ENCODE data around the gene TMEM202. TPM values are rescaled to one million over a fixed set of nuclear protein-coding genes. Genes with fewer than 3 reads are reported as not detected.

TMEM202 gene
- total and polyA plus RNA-seq, 4 donors: not detected

DNA sequence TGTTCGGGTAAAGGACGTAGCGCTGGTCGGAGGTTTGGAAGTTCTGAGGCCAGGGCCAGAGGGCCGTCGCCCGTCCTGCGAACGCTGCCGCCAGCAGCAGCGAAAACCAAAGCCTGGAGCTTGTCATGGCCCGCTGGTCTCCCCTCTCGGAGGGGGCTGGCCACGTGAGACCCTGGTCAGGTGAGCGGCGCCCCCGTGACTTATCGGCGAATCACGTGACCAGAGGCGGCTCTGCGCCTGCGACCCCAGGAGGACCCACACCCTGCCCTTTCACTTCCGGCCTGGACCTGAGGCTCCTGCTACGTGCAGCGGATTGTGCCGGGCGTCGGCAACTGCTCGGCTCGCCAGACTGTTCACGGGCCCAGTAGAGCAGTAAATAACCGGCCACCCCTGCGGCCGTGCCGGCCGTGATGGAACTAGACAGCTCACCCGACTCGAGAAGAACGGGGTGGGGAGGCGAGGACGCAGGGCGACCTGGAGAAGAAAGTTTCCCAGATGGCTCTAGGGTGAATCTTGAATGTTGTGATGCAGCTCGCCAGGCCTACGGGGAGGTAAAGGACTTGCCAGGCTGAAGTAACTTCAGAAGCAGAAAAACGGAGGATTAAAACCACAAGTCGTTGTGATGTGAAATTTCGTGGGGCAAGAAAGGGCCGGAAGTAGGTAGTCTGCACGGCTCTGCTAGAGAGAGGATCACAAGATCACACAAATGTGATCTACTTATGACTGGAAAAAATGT is 22.1 kb upstream of the TMEM202 start, which contains the start of gene HEXA:
Gene HEXA, minus strand, starts transcription at position 169 of the 736 bp plus-strand sequence. Its CDS starts 42 bp downstream, at position 127.
- H3K27me3 ChIP-seq (ENCODE audit: control insufficient read depth in 4 of 4, insufficient read depth in 4 of 4, low read length in 3 of 4): no peaks in the 10 kb centered on the region
- H3K9me3 ChIP-seq (ENCODE audit: control insufficient read depth in 4 of 4, low read length in 3 of 4): no peaks in the 10 kb centered on the region
- peaks cover 3 to 33% (median 24%) of the 10 kb centered on the region in 4 donors for H3K4me1 ChIP-seq (ENCODE audit: control insufficient read depth in 4 of 4, insufficient read depth in 4 of 4, low read length in 3 of 4)
- peak within 1 kb of the TSS; percentile 69 to 93 for H3K9ac ChIP-seq (ENCODE audit: low read depth in 1 of 2, low read length in 2 of 2)
- DNase-seq (ENCODE audit: low spot score): peak; percentile 94
- TF ChIP-seq RXRA (IDR thresholded peaks at IDR 0.05): peak; percentile 53 to 60
- TF ChIP-seq HNF4G (IDR thresholded peaks at IDR 0.05): no peak
- TF ChIP-seq, protein P1, sequence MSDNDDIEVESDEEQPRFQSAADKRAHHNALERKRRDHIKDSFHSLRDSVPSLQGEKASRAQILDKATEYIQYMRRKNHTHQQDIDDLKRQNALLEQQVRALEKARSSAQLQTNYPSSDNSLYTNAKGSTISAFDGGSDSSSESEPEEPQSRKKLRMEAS (IDR thresholded peaks at IDR 0.05): peak; percentile 73
- TF ChIP-seq GABPA (IDR thresholded peaks at IDR 0.05 in 1 of 2, conservative IDR thresholded peaks at IDR 0.05 in 1 of 2): peak; percentile 23 to 87
- peak; percentile 90 for TF ChIP-seq ZBTB33 (IDR thresholded peaks at IDR 0.05)
- TF ChIP-seq, protein P2, sequence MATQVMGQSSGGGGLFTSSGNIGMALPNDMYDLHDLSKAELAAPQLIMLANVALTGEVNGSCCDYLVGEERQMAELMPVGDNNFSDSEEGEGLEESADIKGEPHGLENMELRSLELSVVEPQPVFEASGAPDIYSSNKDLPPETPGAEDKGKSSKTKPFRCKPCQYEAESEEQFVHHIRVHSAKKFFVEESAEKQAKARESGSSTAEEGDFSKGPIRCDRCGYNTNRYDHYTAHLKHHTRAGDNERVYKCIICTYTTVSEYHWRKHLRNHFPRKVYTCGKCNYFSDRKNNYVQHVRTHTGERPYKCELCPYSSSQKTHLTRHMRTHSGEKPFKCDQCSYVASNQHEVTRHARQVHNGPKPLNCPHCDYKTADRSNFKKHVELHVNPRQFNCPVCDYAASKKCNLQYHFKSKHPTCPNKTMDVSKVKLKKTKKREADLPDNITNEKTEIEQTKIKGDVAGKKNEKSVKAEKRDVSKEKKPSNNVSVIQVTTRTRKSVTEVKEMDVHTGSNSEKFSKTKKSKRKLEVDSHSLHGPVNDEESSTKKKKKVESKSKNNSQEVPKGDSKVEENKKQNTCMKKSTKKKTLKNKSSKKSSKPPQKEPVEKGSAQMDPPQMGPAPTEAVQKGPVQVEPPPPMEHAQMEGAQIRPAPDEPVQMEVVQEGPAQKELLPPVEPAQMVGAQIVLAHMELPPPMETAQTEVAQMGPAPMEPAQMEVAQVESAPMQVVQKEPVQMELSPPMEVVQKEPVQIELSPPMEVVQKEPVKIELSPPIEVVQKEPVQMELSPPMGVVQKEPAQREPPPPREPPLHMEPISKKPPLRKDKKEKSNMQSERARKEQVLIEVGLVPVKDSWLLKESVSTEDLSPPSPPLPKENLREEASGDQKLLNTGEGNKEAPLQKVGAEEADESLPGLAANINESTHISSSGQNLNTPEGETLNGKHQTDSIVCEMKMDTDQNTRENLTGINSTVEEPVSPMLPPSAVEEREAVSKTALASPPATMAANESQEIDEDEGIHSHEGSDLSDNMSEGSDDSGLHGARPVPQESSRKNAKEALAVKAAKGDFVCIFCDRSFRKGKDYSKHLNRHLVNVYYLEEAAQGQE (IDR thresholded peaks at IDR 0.05): peak; percentile 78
- peak; percentile 45 for TF ChIP-seq FOXA1 (IDR thresholded peaks at IDR 0.05)
- peak in 1 of 2 donors; percentile 39 for TF ChIP-seq HNF4A (conservative IDR thresholded peaks at IDR 0.05)
- TF ChIP-seq TAF1 (conservative IDR thresholded peaks at IDR 0.05): peak; percentile 91
- TF ChIP-seq EGR1 (IDR thresholded peaks at IDR 0.05; ENCODE audit: low read depth in 2 of 2): peak in 1 of 2 donors; percentile 16
- peak; percentile 95 for TF ChIP-seq NR2F2 (IDR thresholded peaks at IDR 0.05)
- TF ChIP-seq, protein P3, sequence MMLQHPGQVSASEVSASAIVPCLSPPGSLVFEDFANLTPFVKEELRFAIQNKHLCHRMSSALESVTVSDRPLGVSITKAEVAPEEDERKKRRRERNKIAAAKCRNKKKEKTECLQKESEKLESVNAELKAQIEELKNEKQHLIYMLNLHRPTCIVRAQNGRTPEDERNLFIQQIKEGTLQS (IDR thresholded peaks at IDR 0.05): no peak
- TF ChIP-seq CTCF (IDR thresholded peaks at IDR 0.05; ENCODE audit: low read depth, low read length, missing input control): no peak
- peak in 1 of 2 donors; percentile 37 for TF ChIP-seq RAD21 (IDR thresholded peaks at IDR 0.05)
- peak; percentile 84 for TF ChIP-seq YY1 (IDR thresholded peaks at IDR 0.05)
- TF ChIP-seq SP1 (IDR thresholded peaks at IDR 0.05): peak; percentile 62
- TF ChIP-seq JUND (IDR thresholded peaks at IDR 0.05): peak in 1 of 2 donors; percentile 38
- TF ChIP-seq FOXA2 (IDR thresholded peaks at IDR 0.05): no peak
- under 1% methylated on average over 50 of the region's 50 CpGs for WGBS
- H3K4me3 ChIP-seq (ENCODE audit: low read depth in 1 of 3, low read length in 3 of 3): peak within 1 kb of the TSS; percentile 88 to 99 (median 88)
- no peaks in the 10 kb centered on the region for H3K36me3 ChIP-seq (ENCODE audit: control insufficient read depth in 4 of 4, insufficient read depth in 3 of 4, low read depth in 1 of 4, low read length in 3 of 4)
- peak within 1 kb of the TSS; percentile 83 to 89 for H3K27ac ChIP-seq (ENCODE audit: low read depth in 1 of 2, low read length in 2 of 2)
